ENCODE results near the gene FRYL. TPM values are rescaled to one million over a fixed set of nuclear protein-coding genes. Genes with fewer than 3 reads are reported as not detected.
"Not testable (repeated sequence)": the region's sequence is repeated elsewhere in the genome, so short reads cannot be mapped to it uniquely, and the experiment has no call there.

Gene FRYL
- total RNA-seq, 1 donor from 2014 or later: 88.6 TPM

GRCh38 chr4:48454591-48454990 is 325.5 kb downstream of the FRYL start:
- intact Hi-C loops (cut with micrococcal nuclease): no loop called here

GRCh38 chr4:48451656-48452055 is 328.4 kb downstream of the FRYL start:
- intact Hi-C loops (cut with micrococcal nuclease): not testable (repeated sequence)

DNA sequence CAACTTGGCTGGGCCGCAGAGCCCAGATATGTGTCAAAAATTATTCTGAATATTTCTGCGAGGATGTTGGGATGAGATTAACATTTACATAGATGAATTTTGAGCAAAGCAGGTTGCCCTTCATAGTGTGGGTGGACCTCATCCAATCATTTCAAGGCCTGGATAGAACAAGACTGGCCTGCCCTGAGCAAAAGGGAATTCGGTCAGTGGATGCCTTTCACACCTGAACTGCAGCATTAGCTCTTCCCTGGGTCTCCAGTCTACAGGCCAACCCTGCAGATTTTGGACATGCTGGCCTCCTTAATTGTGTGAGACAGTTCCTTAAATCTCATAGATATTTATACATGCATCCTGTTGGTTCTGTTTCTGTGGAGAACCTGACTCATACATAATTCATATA is 329.3 kb downstream of the FRYL start:
- intact Hi-C loops (cut with micrococcal nuclease): no loop called here

DNA sequence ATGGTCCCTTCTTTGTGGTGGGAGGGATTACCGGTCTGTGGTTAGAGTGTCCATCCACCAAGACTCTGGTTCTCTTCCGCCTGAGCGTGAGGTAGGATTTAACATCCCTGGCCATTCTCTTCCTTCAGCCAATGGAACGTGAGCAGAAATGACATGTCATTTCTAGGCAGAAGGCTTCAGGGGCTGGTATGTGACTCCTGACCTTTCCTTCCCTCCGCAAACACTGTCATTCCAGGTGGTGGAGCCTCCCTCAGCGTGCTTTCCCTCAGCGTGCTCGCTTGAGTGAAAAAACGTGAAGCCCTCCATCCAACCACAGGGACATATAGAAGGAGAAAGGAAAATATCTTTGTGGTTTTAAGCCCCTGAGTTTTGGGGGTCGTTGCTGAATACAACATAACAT is 330.9 kb downstream of the FRYL start:
- intact Hi-C loops (cut with micrococcal nuclease): loop anchor here (5.0 kb wide), 1 partner anchor 98 kb away; no protein-coding TSS in a partner anchor

Other genes starting within 250 kb of the FRYL start
- gene OCIAD1, start 50.8 kb upstream of the FRYL start, total RNA-seq: 106 and 110 TPM in 2 replicates
- gene OCIAD2, start 126.5 kb upstream of the FRYL start, total RNA-seq: 84.8 and 85.4 TPM in 2 replicates
- gene CWH43, start 206.0 kb upstream of the FRYL start, total RNA-seq: not detected in 2 replicates

Data from T-helper 2 cell treated with Interferon-gamma antibody and Interleukin-4, amounts not matched to agents 100 ng/mL and 5 ng/mL, for 36 hours (primary cell).